Adrenal gland (tissue), 12 donors: Measurements from ENCODE around the gene C12orf56. TPM values are rescaled to one million over a fixed set of nuclear protein-coding genes. Genes with fewer than 3 reads are reported as not detected.

Experiments
- DNase-seq, 7 donors: peaks; one replicate each; pipeline ENCODE4 v3.0.0-alpha.2; 2019 to 2020
- H3K27ac ChIP-seq, 5 donors: fragments of 200-600 bp; sonication (generic) in 4 of 5; 1 replicate in 3 of 5; 2 replicates in 2 of 5; pipeline versions ENCODE4 v1.5.1 to v1.8.0; 2016 to 2020; ENCODE audit warnings: mild to moderate bottlenecking in 1 of 5
- H3K27me3 ChIP-seq: fragments of 200-600 bp; 2 replicates; pipeline ENCODE4 v1.8.0; 2021
- H3K36me3 ChIP-seq, 2 donors: fragments of 200-600 bp; replicated peaks in 1 of 2; 1 replicate in 1 of 2; 2 replicates in 1 of 2; pipeline versions ENCODE4 v1.5.1 to v1.8.0; 2018 to 2022
- H3K4me1 ChIP-seq, 2 donors: fragments of 200-600 bp; replicated peaks in 1 of 2; 1 replicate in 1 of 2; 2 replicates in 1 of 2; pipeline versions ENCODE4 v1.5.1 to v1.8.0; 2018 to 2021
- H3K4me3 ChIP-seq, 4 donors: fragments of 200-600 bp; sonication (generic) in 3 of 4; one replicate each; pipeline ENCODE4 v1.5.1; 2016 to 2018
- H3K9me3 ChIP-seq, 3 donors: fragments of 200-600 bp; sonication (generic) in 1 of 3; replicated peaks in 1 of 3; 1 replicate in 2 of 3; 2 replicates in 1 of 3; pipeline versions ENCODE4 v1.5.1 to v1.8.0; 2016 to 2021
- POLR2A ChIP-seq, 2 donors: fragments of 450-650 bp; IDR thresholded peaks; one replicate each; pipeline ENCODE4 v1.6.1; 2017; ENCODE audit warnings: antibody characterized with exemption in 2 of 2, mild to moderate bottlenecking in 2 of 2, moderate library complexity in 1 of 2
- WGBS, 4 donors: extraction: QIAGEN DNeasy Blood & Tissue Kit in 2 of 4; methylation state at CpG; one replicate each; pipeline versions ENCODE4 v1.1.5 to v1.1.7; 2013 to 2017; 5-methylcytosine and 5-hydroxymethylcytosine counted together
- intact Hi-C, 2 donors: fragments of 100-400 bp; cut with DNase I; formaldehyde crosslinking; loops; one replicate each; pipeline versions ENCODE4 v1.14.1 to v1.15.0; 2022 to 2023
- polyA plus RNA-seq, 3 donors: library from polyadenylated mRNA; stranded (reverse); fragments of 200-250 nt in 2 of 3; fragments of 350-450 nt in 1 of 3; fragmentation: Illumina TruSeq in 1 of 3; extraction: RNeasy Lipid Tissue Mini Kit (QIAGEN cat#74804) in 1 of 3; gene quantifications; one replicate each; pipeline ENCODE4 v1.2.3, GENCODE V29; 2013 to 2014
- total RNA-seq, 9 donors: library from RNA; depleted of rRNA in 4 of 9; stranded (reverse); fragments of >200 nt in 4 of 9; fragments of 120-200 nt in 1 of 9; fragmentation: NEBNext Ultra II Directional in 1 of 9; extraction: Animal tissue kit (Norgen Biotek cat#: 25700) in 1 of 9; gene quantifications; one replicate each; pipeline versions ENCODE4 v1.1.0 to v1.2.4, GENCODE V29; 2013 to 2023
- TF ChIP-seq, protein P1 (sequence below), 6 experiments: fragments of 450-650 bp in 4 of 6; fragments of 200-600 bp in 2 of 6; sonication (generic) in 1 of 6; IDR thresholded peaks; 1 replicate in 5 of 6; 2 replicates in 1 of 6; pipeline versions ENCODE4 v1.5.1 to v1.8.0; 2016 to 2021; ENCODE audit warnings: antibody characterized with exemption in 6 of 6, mild to moderate bottlenecking in 2 of 6, moderate library complexity in 1 of 6
- donor health status: healthy with polysubstance abuse.
- donor health status: Bipolar disorder and iron deficiency.
- donor health status: DM: yes; HTN: yes; CAD: no.
- donor health status: DM: no; HTN: no; CAD: no.
- donor health status: DM: no; HTN: no; CAD: no.
- donor health status: DM: yes; HTN: yes; CAD: no.

The C12orf56 gene
- total and polyA plus RNA-seq, 12 donors = 0.07 to 0.11 TPM; not detected in 10

DNA sequence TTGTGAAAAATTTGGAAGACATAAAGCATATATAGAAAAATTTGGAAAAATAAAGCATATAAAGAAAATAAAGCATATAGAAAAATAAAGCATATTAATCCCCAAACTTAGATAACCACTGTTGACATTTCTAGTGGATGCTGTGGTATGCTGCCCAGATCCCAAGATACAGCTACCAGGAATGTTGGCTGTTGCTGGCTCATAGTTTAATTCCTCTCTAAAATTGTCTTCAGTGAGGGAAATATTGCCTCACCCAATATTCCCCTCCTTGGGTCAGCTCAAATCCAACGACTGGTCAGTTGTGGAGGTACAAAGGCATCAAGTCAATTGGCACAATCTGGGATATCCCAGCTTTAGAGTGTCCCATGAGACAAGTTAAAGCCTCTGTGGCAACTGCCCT, 158.4 kb downstream of the C12orf56 start:
- H3K4me3 ChIP-seq = no peak overlapping the region
- H3K4me1 ChIP-seq = no peaks in the 10 kb centered on the region
- DNase-seq = no peak
- no peaks in the 10 kb centered on the region for H3K36me3 ChIP-seq
- no peaks in the 10 kb centered on the region for H3K27me3 ChIP-seq
- WGBS, 4 donors = 50 to 75% (median 68%) methylated on average over 1 of the region's 1 CpG
- H3K9me3 ChIP-seq = no peaks in the 10 kb centered on the region
- intact Hi-C loops = loop anchor here in 1 of 2 donors (10.0 kb wide), 1 partner anchor 47 kb away; no protein-coding TSS in a partner anchor
- no peak for TF ChIP-seq POLR2A (IDR thresholded peaks at IDR 0.05)
- TF ChIP-seq, protein P1, sequence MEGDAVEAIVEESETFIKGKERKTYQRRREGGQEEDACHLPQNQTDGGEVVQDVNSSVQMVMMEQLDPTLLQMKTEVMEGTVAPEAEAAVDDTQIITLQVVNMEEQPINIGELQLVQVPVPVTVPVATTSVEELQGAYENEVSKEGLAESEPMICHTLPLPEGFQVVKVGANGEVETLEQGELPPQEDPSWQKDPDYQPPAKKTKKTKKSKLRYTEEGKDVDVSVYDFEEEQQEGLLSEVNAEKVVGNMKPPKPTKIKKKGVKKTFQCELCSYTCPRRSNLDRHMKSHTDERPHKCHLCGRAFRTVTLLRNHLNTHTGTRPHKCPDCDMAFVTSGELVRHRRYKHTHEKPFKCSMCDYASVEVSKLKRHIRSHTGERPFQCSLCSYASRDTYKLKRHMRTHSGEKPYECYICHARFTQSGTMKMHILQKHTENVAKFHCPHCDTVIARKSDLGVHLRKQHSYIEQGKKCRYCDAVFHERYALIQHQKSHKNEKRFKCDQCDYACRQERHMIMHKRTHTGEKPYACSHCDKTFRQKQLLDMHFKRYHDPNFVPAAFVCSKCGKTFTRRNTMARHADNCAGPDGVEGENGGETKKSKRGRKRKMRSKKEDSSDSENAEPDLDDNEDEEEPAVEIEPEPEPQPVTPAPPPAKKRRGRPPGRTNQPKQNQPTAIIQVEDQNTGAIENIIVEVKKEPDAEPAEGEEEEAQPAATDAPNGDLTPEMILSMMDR (IDR thresholded peaks at IDR 0.05) = no peak
- H3K27ac ChIP-seq = no peak overlapping the region

DNA sequence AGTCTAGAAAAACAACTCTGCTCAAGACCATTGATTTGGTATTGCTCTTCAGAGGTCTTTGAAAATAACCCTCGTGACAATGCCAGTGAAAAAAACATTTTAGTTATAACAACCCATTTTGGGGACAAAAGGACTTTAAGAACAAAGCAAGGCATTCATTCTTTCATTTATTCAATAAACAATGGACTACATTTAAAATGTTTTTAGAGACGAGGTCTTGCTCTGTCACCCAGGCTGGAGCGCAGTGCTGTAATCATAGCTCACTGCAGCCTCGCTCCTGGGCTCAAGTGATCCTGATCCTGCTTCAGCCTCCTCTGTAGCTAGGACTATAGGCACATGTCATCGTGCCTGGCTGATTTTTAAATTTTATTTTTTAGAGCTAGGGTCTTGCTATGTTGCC, 160.8 kb downstream of the C12orf56 start:
- H3K4me3 ChIP-seq = no peak overlapping the region
- WGBS, 4 donors = 80 to 91% (median 87%) methylated on average over 5 of the region's 5 CpGs
- TF ChIP-seq, protein P1 (IDR thresholded peaks at IDR 0.05) = no peak
- no peak for TF ChIP-seq POLR2A (IDR thresholded peaks at IDR 0.05)
- H3K27ac ChIP-seq = no peak overlapping the region
- no peaks in the 10 kb centered on the region for H3K36me3 ChIP-seq
- H3K4me1 ChIP-seq = no peaks in the 10 kb centered on the region
- no peaks in the 10 kb centered on the region for H3K27me3 ChIP-seq
- intact Hi-C loops = loop anchor here in 1 of 2 donors (10.0 kb wide), 1 partner anchor 45 kb away; no protein-coding TSS in a partner anchor
- no peaks in the 10 kb centered on the region for H3K9me3 ChIP-seq
- no peak for DNase-seq

DNA sequence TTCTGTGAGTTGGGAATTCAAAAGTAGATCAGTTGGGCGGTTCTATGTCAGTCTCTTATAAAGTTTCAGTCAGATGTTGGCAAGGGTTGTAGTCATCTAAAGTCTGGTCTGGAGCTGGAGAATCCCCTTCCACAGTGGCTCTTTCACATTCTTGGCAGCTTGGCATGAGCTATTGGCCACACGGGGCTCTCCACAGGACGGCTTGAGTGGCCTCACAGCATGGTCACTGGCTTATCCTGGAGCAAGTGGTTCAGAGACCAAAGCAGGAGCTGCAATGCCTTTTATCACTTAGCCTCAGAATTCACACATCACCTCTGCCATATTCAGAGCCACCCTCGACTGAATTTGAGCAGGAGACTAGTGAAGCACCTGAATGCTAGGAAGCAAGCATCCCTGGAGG, 161.3 kb downstream of the C12orf56 start:
- H3K4me3 ChIP-seq = no peak overlapping the region
- no peak for TF ChIP-seq POLR2A (IDR thresholded peaks at IDR 0.05)
- TF ChIP-seq, protein P1 (IDR thresholded peaks at IDR 0.05) = no peak
- intact Hi-C loops = no loop called here
- H3K27me3 ChIP-seq = no peaks in the 10 kb centered on the region
- DNase-seq = no peak
- no peak overlapping the region for H3K27ac ChIP-seq
- H3K9me3 ChIP-seq = no peaks in the 10 kb centered on the region
- 47 to 74% (median 60%) methylated on average over 3 to 4 of the region's 4 CpGs for WGBS, 4 donors
- H3K36me3 ChIP-seq = no peaks in the 10 kb centered on the region
- H3K4me1 ChIP-seq = no peaks in the 10 kb centered on the region

DNA sequence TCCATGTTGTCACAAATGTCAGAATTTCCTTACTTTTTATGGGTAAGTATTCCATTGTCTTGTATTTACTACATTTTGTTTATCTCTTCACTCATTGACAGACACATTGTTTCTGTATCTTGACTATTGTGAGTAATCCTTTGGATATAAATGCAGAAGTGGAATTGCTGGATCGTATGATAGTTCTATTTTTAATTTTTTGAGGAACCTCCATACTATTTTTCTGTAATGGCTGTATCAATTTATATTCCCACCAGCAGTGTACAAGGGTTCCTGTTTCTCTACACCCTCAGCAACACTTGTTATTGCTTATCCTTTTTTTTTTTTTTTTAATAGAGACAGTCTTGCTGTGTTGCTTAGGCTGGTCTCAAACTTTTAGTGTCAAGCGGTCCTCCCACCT, 164.9 kb downstream of the C12orf56 start:
- Histone ChIP-seq H3K9me3 (no peaks in the 10 kb centered on the region), H3K4me3 (no peak overlapping the region), H3K27ac (no peak overlapping the region), H3K27me3 (no peaks in the 10 kb centered on the region), H3K4me1 (peaks cover 0 to 9% of the 10 kb centered on the region in 2 donors), H3K36me3 (no peaks in the 10 kb centered on the region)
- TF ChIP-seq, protein P1 (IDR thresholded peaks at IDR 0.05) = no peak
- TF ChIP-seq POLR2A (IDR thresholded peaks at IDR 0.05) = no peak
- WGBS, 4 donors = 18 to 65% (median 38%) methylated on average over 2 of the region's 2 CpGs
- intact Hi-C loops = no loop called here
- DNase-seq = no peak
